GM18951 (cell line): ENCODE data around the gene APEH.

ENCODE experiments used
- POLR2A ChIP-seq: IDR thresholded peaks from 4 replicates; pipeline ENCODE4 v1.6.1; 2011; ENCODE audit warnings: mild to moderate bottlenecking; ENCODE audit not compliant: insufficient read length, insufficient read depth; ENCODE audit errors: extremely low read depth
- in situ Hi-C: fragments of 300-500 bp; cut with MboI; formaldehyde crosslinking; loops from one replicate; pipeline ENCODE4 v1.12.0; 2022; ENCODE audit warnings: low sequenced_read_pairs, mixed read lengths, inconsistent platforms; ENCODE audit not compliant: unreplicated experiment

The APEH gene

DNA sequence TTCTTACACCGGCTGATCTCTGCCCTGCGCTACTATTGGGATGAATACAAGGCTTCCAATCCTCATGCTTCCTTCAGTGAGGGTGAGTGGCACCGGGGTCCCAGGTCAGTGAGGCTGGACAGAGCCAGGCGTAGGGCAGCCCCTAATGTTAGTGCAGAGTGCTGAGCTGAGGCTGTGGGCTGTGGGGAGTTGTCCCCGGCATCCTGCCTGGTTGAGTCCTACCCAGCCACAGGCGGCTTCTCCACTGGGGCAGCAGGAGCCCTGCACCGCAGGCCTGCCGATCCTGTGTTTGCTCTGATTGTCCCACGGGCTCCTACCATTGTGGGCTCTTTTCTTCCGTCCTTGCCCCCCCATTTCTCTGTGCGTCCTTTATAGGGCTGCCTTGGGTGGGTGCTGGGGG lies 28.5 kb downstream of the APEH start:
- no peak for TF ChIP-seq POLR2A
- in situ Hi-C loops = no loop called here

DNA sequence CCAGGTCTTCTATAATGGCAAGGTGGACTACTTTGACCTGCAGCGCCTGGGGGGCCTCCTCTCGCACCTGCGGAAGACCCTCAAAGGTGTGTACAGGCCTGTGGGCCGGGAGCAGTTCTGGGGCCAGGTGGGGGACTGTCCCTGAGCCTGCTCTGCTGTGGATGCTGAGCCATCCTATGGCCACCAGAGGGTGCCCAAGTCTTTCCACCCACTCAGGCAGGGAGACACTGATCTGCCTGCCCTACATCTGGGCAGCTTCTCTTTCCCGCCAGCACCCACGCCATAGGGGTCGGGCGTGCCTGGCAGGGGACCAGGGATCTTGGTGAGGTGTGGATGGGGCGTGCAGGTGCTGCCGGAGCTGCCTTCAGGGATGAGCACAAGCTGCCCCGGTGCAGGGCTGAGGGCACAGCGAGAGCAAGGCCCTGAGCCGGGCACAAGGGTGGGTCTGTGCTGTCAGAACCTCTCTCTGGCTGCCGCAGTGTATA lies 29.3 kb downstream of the APEH start:
- in situ Hi-C loops = no loop called here
- TF ChIP-seq POLR2A = no peak

DNA sequence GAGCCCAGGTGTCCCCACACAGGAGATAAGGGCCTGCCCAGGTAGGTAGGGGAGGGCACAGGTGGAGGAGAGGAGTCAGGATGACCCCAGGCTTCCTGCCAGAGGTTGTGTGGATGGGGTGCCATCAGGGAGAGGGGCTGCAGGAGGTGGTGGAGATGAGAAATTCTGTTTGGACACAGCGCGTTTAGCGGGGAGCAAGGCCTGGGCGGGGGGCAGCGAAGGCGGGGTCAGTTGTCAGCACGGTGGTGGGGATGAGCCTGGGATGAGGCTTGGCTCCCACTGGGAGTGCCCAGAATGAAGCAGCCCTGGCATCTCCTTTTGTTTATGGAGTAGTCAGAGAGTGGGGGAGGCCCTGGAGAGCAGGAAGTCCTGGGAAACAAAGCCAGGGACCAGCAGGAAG lies 29.8 kb downstream of the APEH start:
- in situ Hi-C loops = no loop called here
- no peak for TF ChIP-seq POLR2A

DNA sequence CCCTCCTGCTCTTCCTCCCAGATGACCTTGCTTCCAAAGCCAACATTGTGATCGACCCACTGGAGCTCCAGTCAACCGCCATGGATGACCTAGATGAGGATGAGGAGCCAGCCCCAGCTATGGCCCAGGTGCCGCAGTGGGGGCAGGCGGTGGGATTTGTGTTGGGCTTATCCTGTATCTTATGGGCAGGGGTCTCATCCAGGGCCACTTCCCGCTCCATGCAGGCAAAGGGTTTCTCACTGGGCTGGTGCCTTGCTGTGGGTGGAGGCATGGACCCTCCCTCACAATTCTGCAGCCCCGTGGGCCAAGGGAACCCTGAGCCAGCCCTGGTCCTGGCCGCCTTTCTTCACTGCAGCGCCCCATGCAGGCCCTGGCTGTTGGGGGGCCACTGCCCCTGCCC lies 30.5 kb downstream of the APEH start:
- in situ Hi-C loops = no loop called here
- TF ChIP-seq POLR2A = no peak

DNA sequence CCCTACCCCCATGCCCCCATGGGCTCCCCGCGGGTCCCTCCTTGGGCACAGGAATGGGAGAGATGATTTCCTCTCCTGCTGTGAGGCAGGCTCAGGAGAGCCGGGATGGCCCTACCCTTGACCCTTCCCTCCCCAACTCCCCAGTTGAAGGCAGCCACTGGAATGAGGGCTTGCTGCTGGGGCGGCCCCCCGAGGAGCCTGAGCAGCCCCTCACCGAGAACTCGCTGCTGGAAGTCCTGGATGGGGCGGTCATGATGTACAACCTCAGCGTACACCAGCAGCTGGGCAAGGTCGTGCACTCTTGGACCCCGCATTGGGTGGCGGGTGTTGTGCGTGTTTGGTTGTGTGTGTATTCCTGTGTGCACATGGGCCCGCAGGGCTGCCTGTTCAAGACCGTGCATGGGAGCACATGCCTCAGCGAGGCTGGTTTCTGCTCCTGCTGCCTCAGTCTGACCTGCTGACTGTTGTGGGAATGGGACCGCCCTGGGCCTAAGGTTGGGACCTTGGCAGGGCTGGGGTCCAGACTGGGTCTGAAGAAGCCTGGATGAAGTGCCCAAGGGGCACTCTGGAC lies 31.3 kb downstream of the APEH start:
- in situ Hi-C loops = no loop called here

DNA sequence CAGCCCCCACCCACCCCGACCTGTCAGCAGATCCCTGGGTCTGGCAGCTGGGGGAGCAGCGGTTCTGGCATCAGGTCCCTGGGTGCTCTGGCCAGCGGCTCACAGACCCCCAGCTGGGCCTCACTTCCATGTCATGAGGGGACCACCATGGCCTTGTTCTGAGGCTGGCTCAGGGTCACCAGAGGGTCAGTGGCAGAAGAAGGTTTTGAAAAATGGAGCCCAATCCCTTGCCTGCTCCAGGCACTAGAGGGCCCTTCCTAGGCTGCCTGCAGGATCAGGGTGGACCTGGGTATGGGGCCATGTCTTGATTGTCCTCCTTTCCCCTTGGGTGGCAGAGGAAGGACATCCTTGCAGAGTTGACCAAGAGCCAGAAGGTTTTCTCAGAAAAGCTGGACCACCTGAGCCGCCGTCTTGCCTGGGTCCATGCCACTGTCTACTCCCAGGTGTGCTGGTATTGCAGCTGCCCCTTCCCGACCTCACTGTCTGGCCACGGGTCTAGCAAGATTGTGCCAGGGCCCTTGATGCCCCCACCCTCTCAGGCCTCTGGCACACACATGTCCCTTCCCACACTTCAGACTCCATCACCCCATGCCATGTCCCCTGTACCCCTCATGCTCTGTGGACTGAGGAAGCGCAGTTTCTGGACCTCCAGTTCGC lies 32.4 kb downstream of the APEH start:
- in situ Hi-C loops = no loop called here
- no peak for TF ChIP-seq POLR2A

More for the DNA sequence above, 31.3 kb downstream of the APEH start:
- TF ChIP-seq POLR2A = no peak

DNA sequence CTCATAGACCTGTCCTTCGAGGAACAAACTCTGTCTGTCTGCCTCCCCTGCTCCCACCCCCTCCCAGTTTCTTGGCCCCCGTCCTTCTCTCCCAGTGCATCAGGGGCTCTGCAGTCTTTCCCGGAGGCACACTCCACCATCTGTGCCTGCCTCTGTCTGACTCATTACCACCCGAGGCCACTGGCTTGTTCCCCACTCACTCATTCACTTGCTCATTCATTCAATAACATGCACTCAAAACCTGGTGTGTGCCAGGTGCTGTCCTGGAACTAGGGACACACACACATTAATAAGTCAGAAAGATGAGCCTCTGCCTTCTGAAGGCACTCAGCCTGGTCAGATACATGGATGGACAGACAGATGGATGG lies 32.9 kb downstream of the APEH start:
- in situ Hi-C loops = no loop called here

DNA sequence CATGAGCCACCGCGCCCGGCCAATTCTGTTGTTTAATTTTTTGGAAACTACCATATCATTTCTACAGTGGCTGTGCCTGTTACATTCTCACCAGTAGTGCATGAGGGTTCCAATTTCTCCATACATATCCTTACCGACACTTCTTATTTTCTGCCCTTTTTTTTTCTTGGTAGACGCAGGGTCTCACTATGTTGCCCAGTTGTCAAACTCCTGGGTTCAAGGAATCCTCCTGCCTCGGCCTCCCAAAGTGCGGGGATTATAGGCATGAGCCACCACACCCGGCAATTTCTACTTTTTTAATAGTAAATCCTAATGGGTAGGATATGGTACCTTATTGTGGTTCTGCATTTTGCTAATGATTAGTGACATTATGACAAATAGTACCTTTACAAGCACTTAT lies 35.7 kb downstream of the APEH start:
- no peak for TF ChIP-seq POLR2A
- in situ Hi-C loops = no loop called here

More for the DNA sequence above, 32.9 kb downstream of the APEH start:
- TF ChIP-seq POLR2A = no peak

DNA sequence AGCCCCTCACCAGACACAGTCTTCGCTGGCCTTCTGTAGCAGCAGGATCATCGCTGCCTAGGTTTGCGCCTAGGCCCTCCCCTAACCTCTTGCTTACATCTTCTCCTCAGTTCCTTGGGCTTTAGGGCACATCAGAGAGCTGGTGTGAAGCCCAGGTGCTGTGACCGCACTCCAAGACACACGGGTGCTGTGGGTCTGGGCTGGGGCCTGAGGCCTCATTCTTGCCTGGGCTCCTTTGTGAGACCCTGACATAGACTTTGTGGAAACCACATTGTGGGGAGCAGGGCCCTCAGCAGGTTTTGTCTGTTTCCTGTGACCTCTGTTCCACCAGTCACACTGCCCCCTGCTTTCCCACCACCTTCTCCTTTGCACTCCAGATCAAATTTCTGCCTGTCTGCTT lies 37.3 kb downstream of the APEH start:
- no peak for TF ChIP-seq POLR2A
- in situ Hi-C loops = no loop called here

DNA sequence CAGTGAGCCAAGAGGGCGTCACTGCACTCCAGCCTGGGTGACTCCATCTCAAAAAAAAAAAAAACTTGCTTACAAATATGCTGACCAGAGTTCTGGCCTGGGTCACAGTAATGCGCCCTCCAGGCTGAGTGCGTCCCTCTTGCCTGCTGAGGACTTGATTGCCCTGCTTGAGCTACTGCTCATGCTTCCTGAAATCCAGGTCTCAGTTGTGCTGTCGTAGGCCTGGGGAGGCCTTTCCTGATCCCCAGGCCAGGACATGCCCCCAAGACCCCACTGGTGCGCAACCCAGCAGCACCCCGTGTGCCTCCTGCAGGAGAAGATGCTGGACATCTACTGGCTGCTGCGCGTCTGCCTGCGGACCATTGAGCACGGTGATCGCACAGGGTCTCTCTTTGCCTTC lies 38.0 kb downstream of the APEH start:
- TF ChIP-seq POLR2A = no peak
- in situ Hi-C loops = no loop called here

DNA sequence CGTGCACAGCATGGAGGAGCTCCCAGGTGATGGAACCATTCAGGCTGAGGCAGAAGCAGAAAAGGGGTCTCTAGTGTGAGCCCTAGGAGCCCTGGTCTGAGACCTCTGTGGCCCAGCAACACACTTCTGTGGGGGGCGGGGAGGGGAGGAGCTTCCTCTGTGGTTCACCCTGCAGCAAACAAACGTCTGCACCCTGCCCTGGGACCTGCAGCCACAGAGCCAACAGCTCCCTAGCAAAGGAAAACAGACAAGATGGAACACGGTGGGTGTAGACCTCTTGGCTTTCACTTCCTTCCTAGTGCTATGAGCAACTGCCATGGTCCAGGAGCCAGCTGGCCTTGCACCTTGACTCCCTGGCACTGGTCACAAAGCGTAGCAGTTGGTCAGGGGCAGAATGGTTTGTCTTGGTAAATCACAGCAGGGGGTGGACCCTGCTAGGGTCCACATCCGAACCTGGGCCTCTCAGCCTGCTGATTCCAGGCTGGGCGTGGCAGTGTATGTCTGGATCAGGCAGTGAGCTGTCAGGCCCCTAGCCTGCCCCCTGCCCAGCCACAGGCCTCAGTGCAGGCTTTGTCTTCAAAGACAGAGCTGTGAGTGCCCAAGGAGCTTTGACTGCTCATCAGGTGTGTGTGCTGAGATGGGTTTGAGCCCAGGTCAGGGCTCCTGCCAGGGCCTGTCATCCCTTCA lies 38.6 kb downstream of the APEH start:
- in situ Hi-C loops = no loop called here
- no peak for TF ChIP-seq POLR2A

DNA sequence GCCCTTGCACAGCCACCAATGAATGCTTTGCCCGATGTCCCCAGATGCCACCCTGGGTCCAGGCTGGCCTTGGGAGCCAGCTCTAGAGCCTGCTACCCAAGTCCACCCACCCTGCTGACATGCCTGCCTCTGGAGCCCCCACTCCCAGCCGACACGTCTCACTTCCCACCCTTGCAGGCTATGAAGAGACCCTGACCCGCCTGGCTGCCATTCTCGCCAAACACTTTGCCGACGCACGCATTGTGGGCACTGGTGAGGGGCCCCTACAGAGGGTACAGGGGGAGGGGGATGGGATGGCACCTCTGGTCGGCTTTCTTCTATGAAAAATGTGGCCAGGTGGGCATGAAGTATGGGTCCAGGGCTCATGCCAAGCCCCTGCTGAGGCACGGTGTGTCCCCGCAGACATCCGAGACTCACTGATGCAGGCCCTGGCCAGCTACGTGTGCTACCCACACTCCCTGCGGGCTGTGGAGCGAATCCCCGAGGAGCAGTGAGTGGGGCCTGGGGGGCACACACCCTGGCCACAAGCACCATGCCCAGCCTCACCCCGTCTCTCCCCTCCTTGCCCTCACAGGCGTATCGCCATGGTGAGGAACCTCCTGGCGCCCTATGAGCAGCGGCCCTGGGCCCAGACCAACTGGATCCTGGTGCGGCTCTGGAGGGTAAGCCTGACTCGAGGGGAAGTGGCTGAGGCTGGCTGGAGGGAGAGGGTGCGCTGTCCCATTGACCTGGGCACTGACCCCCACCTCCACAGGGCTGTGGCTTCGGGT lies 39.4 kb downstream of the APEH start:
- TF ChIP-seq POLR2A = no peak
- in situ Hi-C loops = no loop called here
